ENCODE results near the gene SEMA5A. TPM values are rescaled to one million over a fixed set of nuclear protein-coding genes. Genes with fewer than 3 reads are reported as not detected.

Gene SEMA5A
- total and polyA plus RNA-seq, 2 of the 13 experiments (the other 11 are each of a cell fraction or from before 2014, with no cell fraction given): 0.01 TPM; not detected in 1

DNA sequence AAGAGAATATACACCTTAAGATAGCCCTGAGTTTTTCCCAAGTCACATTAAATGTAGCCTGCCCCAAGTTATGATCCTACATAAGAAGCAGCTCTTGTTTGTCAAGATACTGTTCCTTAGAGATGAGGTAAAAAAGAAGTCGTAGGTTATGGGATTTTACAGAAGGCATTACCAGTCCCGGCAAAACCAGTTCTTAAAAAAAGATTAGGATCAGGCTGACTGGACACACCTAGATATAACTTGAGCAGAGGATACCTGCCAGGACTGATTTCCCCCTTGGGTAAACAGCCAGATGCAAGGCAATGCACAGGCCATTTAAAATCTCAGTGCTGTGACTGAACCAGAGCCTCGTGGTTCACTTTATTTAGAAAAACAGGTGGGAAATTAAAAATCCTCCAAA lies 14.1 kb upstream of the SEMA5A start:
- TF ChIP-seq ATF1 (CRISPR knock-in tag; IDR thresholded peaks at IDR 0.05) (no peak), POGK (CRISPR knock-in tag; conservative IDR thresholded peaks at IDR 0.05) (no peak), ZMAT3 (CRISPR knock-in tag; conservative IDR thresholded peaks at IDR 0.05) (no peak), ZNF382 (CRISPR knock-in tag; IDR thresholded peaks at IDR 0.05; ENCODE audit: borderline replicate concordance) (no peak), ZNF577 (CRISPR knock-in tag; IDR thresholded peaks at IDR 0.05; ENCODE audit: borderline replicate concordance, low read depth) (no peak)
- TF ChIP-seq, protein P1, sequence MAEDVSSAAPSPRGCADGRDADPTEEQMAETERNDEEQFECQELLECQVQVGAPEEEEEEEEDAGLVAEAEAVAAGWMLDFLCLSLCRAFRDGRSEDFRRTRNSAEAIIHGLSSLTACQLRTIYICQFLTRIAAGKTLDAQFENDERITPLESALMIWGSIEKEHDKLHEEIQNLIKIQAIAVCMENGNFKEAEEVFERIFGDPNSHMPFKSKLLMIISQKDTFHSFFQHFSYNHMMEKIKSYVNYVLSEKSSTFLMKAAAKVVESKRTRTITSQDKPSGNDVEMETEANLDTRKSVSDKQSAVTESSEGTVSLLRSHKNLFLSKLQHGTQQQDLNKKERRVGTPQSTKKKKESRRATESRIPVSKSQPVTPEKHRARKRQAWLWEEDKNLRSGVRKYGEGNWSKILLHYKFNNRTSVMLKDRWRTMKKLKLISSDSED (CRISPR knock-in tag; IDR thresholded peaks at IDR 0.05): no peak
- POLR2A ChIA-PET: no interaction called here
- no peaks in the 10 kb centered on the region for H3K9me3 ChIP-seq (ENCODE audit: low read length)
- intact Hi-C loops (cut with micrococcal nuclease; ENCODE audit: unreplicated experiment): no loop called here
- H3K79me2 ChIP-seq (ENCODE audit: insufficient read depth, low read length): no peaks in the 10 kb centered on the region
- no peak overlapping the region for H3K27ac ChIP-seq (ENCODE audit: extremely low read length, insufficient read depth, low read length)
- H2AFZ ChIP-seq (ENCODE audit: low read length): no peak overlapping the region
- no peak overlapping the region for H3K4me2 ChIP-seq (ENCODE audit: low read depth, low read length)
- no peaks in the 10 kb centered on the region for H3K4me1 ChIP-seq (ENCODE audit: insufficient read depth, low read length)
- H3K4me3 ChIP-seq (replicated peaks in 1 of 3; ENCODE audit: insufficient read depth in 1 of 3, low read depth in 2 of 3, low read length in 3 of 3): no peak overlapping the region
- no peaks in the 10 kb centered on the region for H3K27me3 ChIP-seq (ENCODE audit: control insufficient read depth in 1 of 2, insufficient read depth in 2 of 2, low read length in 2 of 2)
- CTCF ChIA-PET (ENCODE audit: low intra/inter-chr PET ratio, low total read pairs): no interaction called here
- no TSS peak for BruUV-seq (replicated peaks)
- H4K20me1 ChIP-seq (ENCODE audit: insufficient read depth, low read length): no peaks in the 10 kb centered on the region
- no peaks in the 10 kb centered on the region for H3K36me3 ChIP-seq (replicated peaks in 1 of 2; ENCODE audit: control insufficient read depth in 1 of 2, insufficient read depth in 2 of 2, low read length in 2 of 2)
- WGBS (ENCODE audit: low lambda C conversion rate): 0% methylated on average over 3 of the region's 3 CpGs
- no peak for ATAC-seq
- FAIRE-seq: no peak
- in situ Hi-C loops (cut with HindIII; ENCODE audit: extremely low pct_ligation_motif_present, low pct_unique_long_range_greater_than_20kb): no loop called here
- H3K9ac ChIP-seq (ENCODE audit: insufficient read depth, low read depth, low read length): no peak overlapping the region
- no peak for DNase-seq (ENCODE audit: low spot score)
